HFFc6 (cell line): ENCODE data around the gene PRKRIP1. TPM values are rescaled to one million over a fixed set of nuclear protein-coding genes. Genes with fewer than 3 reads are reported as not detected.
"Not testable (repeated sequence)": the region's sequence is repeated elsewhere in the genome, so short reads cannot be mapped to it uniquely, and the experiment has no call there.

Experiments
- DNase-seq: peaks from one replicate; pipeline ENCODE4 v3.0.0-alpha.2; 2018
- H3K27ac Mint-ChIP-seq: 2 replicates; pipeline ENCODE4 v1.8.0; 2020; ENCODE audit warnings: mild to moderate bottlenecking, mixed read lengths
- H3K27me3 Mint-ChIP-seq: 2 replicates; pipeline ENCODE4 v1.8.0; 2021; ENCODE audit warnings: mild to moderate bottlenecking, moderate library complexity, mixed read lengths; ENCODE audit not compliant: insufficient read depth
- H3K36me3 Mint-ChIP-seq: 2 replicates; pipeline ENCODE4 v1.8.0; 2021; ENCODE audit warnings: low read depth, mixed read lengths
- H3K4me1 Mint-ChIP-seq: 2 replicates; pipeline ENCODE4 v1.8.0; 2020; ENCODE audit warnings: low read depth, mixed read lengths
- H3K4me3 Mint-ChIP-seq: 2 replicates; pipeline ENCODE4 v1.8.0; 2020; ENCODE audit warnings: mild to moderate bottlenecking, moderate library complexity, mixed read lengths
- H3K9me3 Mint-ChIP-seq: 2 replicates; pipeline ENCODE4 v1.8.0; 2020; ENCODE audit warnings: mild to moderate bottlenecking, mixed read lengths
- long read RNA-seq: library from polyadenylated mRNA; unstranded; transcript quantifications from one replicate; pipeline ENCODE4 v2.0.0, GENCODE V29; 2019
- total RNA-seq, 6 experiments: library from RNA; stranded (reverse); fragmentation: NEBNext Ultra II Directional; extraction: Animal tissue kit (Norgen Biotek cat#: 25700); gene quantifications; 2 replicates in 1 of 6; 3 replicates in 5 of 6; pipeline ENCODE4 v1.2.3, GENCODE V29; 2021
- TF ChIP-seq, protein P1 (sequence below): fragments of 200-600 bp; sonication (generic); IDR thresholded peaks from 2 replicates; pipeline ENCODE4 v1.5.0; 2021; ENCODE audit warnings: antibody characterized with exemption, mild to moderate bottlenecking

The PRKRIP1 gene, protein sequence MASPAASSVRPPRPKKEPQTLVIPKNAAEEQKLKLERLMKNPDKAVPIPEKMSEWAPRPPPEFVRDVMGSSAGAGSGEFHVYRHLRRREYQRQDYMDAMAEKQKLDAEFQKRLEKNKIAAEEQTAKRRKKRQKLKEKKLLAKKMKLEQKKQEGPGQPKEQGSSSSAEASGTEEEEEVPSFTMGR
- total RNA-seq: 10 to 100 TPM; 18.8 to 24.7 (median 20.4) TPM
- long read RNA-seq, transcript PRKRIP1-201 (6 exons, 2,159 nt): major isoform, 16 of 22 reads
- long read RNA-seq, partial matches to known transcripts: 3 of 22 reads
- long read RNA-seq, other reads (novel, unspliced or antisense): 3 of 22 reads

DNA sequence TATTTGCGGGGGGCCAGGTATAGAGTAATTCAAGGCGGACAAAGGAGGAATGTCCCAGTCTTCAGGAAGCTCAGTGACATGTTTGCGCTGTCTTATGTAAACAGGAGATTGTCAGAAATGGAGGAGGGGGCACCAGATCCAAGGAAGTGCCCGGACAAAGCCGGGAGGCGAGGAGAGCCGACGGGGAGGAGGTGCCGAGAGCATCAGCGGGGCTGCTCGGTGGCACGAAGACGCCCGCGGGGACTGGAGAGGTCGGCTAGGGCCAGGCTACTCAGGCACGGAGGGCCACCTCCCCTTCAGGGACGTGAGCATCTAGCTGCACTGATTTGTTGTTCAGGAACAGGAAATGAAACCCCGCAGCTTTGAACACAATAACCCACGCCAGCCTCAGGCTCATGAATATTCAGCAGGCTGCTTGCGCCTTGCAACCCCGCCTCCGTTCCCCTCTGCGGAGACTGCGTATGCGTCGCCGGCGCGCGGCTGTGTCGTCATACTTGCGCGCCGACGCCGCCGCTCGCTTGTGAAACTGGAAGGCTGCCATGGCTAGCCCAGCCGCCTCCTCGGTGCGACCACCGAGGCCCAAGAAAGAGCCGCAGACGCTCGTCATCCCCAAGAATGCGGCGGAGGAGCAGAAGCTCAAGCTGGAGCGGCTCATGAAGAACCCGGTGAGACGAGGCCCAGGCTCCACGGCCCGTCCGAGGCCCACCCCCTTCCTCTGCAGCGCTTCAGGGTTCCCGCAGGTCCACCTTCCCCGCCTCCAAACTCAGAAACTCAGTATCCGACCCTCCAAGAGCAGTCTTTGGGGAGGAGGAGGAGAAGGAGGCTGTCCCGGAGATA is at the start of gene PRKRIP1:
PRKRIP1 (plus strand) TSS at position 491 of the 837 bp plus-strand sequence; CDS start at position 540, 49 bp downstream.
- H3K4me3 Mint-ChIP-seq: peak within 1 kb of the TSS; percentile 90
- H3K36me3 Mint-ChIP-seq: peaks cover 25% of the 10 kb centered on the region
- no peaks in the 10 kb centered on the region for H3K9me3 Mint-ChIP-seq
- H3K4me1 Mint-ChIP-seq: peaks cover 17% of the 10 kb centered on the region
- peaks cover 4% of the 10 kb centered on the region; the same call in 1 of the 2 replicates for H3K27me3 Mint-ChIP-seq
- DNase-seq: peak; percentile 88
- H3K27ac Mint-ChIP-seq: peak within 1 kb of the TSS; percentile 89
- TF ChIP-seq, protein P1, sequence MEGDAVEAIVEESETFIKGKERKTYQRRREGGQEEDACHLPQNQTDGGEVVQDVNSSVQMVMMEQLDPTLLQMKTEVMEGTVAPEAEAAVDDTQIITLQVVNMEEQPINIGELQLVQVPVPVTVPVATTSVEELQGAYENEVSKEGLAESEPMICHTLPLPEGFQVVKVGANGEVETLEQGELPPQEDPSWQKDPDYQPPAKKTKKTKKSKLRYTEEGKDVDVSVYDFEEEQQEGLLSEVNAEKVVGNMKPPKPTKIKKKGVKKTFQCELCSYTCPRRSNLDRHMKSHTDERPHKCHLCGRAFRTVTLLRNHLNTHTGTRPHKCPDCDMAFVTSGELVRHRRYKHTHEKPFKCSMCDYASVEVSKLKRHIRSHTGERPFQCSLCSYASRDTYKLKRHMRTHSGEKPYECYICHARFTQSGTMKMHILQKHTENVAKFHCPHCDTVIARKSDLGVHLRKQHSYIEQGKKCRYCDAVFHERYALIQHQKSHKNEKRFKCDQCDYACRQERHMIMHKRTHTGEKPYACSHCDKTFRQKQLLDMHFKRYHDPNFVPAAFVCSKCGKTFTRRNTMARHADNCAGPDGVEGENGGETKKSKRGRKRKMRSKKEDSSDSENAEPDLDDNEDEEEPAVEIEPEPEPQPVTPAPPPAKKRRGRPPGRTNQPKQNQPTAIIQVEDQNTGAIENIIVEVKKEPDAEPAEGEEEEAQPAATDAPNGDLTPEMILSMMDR: no peak

DNA sequence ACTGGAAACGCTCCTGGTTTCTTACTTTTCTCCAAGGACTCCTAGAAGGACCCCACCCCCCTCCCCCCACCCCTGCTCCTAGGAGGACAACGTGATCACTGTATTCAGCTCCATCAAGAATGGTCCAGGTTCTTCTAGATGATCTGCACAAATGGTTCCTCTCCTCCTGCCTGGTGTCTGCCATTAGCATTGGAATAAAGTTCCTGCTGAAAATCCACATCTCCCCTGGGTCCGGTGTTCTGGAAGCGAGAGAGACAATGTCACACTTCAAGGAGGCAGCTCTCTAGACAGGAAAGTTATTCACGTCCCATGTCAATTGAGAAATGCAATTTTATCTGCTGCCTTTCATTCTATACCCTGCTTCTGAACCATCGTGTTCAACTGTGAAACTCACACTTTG is 49.2 kb upstream of the PRKRIP1 start:
- H3K36me3 Mint-ChIP-seq, H3K27ac Mint-ChIP-seq, H3K27me3 Mint-ChIP-seq, H3K4me1 Mint-ChIP-seq, H3K4me3 Mint-ChIP-seq, H3K9me3 Mint-ChIP-seq, DNase-seq: not testable (repeated sequence)

DNA sequence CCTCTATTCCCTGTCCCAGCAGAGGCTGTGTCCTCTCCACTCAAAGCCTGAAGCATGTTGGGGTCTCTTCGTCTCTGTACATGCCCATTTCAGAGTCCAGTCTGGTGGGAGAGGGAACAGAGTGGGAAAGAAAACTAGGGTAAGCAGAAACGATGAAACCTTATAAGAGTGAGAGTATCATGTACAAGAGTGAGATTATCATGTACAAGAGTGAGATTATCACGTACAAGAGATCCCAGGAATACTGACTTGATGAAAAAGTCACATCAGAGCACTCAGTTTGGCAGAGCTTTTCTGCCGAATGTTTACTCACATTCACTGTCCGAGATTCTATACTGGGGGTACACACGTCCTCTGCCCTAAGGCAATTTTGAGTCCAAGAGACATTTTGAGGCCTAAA is 39.8 kb upstream of the PRKRIP1 start, which contains the start of gene SPDYE6:
SPDYE6 (minus strand) TSS at position 101 of the 400 bp plus-strand sequence. CDS start 421 bp downstream, outside the sequence.
- not testable (repeated sequence) for H3K9me3 Mint-ChIP-seq, H3K36me3 Mint-ChIP-seq, H3K4me3 Mint-ChIP-seq, H3K27ac Mint-ChIP-seq, H3K4me1 Mint-ChIP-seq, DNase-seq, H3K27me3 Mint-ChIP-seq

DNA sequence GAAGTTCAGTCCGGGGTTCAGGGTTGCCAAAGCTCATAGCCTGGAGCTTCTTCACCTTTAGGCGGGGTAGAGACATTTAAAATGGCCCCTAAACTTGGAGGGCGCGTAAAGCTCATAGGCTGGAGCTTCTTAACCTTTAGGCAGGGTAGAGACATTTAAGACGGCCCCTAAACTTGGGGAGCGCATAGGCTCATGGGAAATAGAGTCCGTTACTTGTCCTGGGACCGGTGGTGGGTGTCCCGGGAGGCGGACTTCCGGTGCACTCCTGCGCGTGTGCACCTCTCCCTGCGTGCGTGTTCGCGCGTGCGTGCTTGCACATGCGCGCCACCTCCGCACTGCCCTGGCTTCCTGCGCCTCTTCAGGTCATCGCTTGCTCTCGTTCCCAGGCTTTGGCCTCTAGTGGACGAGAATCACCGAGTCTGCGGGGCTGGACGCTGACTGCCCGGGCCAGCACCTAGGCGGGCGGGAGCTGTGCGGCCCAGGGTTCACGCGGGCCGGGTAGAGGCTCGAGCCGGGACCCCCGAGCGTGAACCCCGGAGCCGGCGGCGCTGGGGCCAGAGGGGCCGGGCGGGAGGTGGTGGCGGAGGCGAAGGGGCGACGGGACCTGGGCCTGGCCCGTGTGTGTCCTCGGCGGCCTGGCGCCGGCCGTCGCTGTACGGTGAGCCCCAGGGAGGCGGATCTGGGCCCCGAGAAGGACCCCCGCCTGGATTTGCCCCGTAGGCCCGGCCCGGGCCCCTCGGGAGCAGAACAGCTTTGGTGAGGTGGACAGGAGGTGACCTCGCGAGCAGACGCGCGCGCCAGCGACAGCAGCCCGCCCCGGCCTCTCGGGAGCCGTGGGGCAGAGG is 32.4 kb upstream of the PRKRIP1 start:
- peak; percentile 98 for DNase-seq
- H3K9me3 Mint-ChIP-seq, H3K4me1 Mint-ChIP-seq, H3K27me3 Mint-ChIP-seq, H3K36me3 Mint-ChIP-seq: not testable (repeated sequence)
- Mint-ChIP-seq H3K27ac (peak overlapping the region; percentile 91), H3K4me3 (peak overlapping the region; percentile 96)
- TF ChIP-seq, protein P1: peak; percentile 41; the same call in 1 of the 2 replicates

DNA sequence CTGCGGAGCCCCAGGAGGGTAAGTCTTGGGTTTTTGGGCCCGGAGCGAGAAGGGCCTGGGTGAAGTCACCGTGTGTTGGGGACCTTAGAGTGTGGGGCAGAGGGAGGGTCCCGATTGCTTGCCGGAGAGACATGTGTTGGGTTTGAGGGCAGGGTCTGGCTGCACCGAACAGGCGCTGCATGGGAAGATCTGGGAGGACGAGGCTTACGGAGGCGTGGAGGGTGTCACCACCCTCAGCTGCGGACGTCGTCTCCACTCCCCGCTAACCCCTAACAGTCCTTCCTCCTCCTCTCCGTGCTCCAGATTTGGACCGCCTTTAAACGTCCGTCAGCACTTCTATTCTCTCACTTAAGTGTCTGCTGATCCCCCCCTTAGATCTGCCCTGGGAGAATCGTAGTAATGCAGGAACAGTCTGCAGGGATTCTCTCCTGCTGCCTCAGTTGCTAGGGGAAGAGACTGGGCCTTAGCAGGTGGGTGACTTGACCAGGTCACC is 31.7 kb upstream of the PRKRIP1 start:
- H3K27me3 Mint-ChIP-seq, DNase-seq, H3K4me1 Mint-ChIP-seq, H3K9me3 Mint-ChIP-seq, H3K36me3 Mint-ChIP-seq: not testable (repeated sequence)
- Mint-ChIP-seq H3K4me3 (peak overlapping the region; percentile 96), H3K27ac (peak overlapping the region; percentile 91)

DNA sequence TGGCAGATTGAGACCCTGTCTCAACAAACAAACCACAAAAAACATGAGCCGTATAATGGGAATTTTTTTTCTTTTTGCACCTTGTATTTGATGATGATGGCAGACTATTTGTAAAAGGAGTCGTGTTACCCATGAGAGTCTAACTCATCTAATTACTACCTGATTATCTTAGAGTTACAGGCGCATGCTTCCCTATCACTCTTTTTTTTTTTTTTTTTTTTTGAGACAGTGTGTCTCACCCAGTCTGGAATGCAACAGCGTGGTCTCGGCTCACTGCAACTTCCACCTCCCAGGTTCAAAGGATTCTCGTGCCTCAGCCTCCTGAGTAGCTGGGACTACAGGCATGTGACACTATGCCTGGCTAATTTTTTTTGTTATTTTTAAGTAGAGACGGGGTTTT is 30.8 kb upstream of the PRKRIP1 start:
- H3K9me3 Mint-ChIP-seq, H3K4me1 Mint-ChIP-seq, H3K27me3 Mint-ChIP-seq, H3K27ac Mint-ChIP-seq, DNase-seq: not testable (repeated sequence)
- Mint-ChIP-seq H3K36me3 (peaks cover 15% of the 10 kb centered on the region), H3K4me3 (peak overlapping the region; percentile 96)

DNA sequence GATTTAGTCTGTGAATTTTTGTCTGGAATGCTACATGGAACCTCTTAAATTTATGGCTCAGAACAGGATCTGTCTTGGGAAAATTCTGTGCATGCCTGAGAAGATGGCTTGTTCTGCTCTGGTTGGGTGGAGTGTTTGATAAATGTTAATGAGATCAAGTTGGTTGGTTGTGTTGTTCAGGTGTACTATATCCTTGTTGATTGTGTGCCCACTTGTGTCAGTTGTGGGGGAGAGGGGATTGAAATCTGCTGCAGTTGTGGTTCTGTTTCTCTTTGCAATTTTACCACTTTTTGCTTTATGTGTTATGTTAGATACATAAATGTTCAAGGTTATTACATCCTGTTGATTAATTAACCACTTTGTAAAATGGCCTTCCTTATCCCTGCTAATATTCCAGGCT is 26.1 kb upstream of the PRKRIP1 start:
- not testable (repeated sequence) for H3K4me3 Mint-ChIP-seq, H3K27ac Mint-ChIP-seq, H3K9me3 Mint-ChIP-seq, H3K27me3 Mint-ChIP-seq, DNase-seq
- Mint-ChIP-seq H3K4me1 (peaks cover 11% of the 10 kb centered on the region), H3K36me3 (peaks cover 23% of the 10 kb centered on the region)

DNA sequence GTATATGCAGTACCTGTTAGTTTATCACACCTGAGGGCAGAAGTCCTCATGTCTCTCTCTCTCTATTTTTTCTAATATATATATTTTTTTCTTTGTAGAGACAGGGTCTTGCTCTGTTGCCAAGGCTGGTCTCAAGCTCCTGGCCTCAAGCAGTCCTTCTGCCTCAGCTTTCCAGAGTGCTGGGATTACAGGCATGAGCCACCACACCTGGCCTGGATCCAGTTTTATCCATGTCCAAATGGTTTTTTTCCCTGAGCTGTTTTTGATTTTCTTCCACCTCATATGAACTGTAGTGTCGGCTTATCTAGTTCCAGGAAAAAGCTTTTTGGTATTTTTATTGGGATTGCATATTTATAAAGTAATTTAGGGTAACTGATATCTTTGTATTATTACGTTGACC is 23.4 kb upstream of the PRKRIP1 start:
- H3K27me3 Mint-ChIP-seq, H3K4me1 Mint-ChIP-seq, H3K27ac Mint-ChIP-seq, H3K9me3 Mint-ChIP-seq, DNase-seq, H3K4me3 Mint-ChIP-seq: not testable (repeated sequence)
- peaks cover 28% of the 10 kb centered on the region for H3K36me3 Mint-ChIP-seq
